RWPE1 (cell line): Measurements from ENCODE around the gene YBEY.

ENCODE experiments used
- CTCF ChIA-PET: fragments of 350-600 bp; sonication (Branson Sonifier 250); formaldehyde crosslinking; extraction: SDS; loops from one replicate; lab custom pipeline; 2021; lab: Yijun Ruan, JAX
- POLR2A ChIA-PET: fragments of 400-600 bp; formaldehyde crosslinking; extraction: SDS; loops from one replicate; lab custom pipeline; 2020; ENCODE audit warnings: antibody characterized with exemption; ENCODE audit not compliant: low non-redundant PET; lab: Yijun Ruan, JAX
- DNase-seq: peaks from one replicate; pipeline ENCODE4 v3.0.0; 2012; ENCODE audit warnings: low spot score
- H3K27ac ChIP-seq: fragments of 450-650 bp; 2 replicates; pipeline ENCODE4 v1.5.1; 2017
- TF ChIP-seq, protein P1 (sequence below): fragments of 450-650 bp; conservative IDR thresholded peaks from 2 replicates; pipeline ENCODE4 v1.5.1; 2017; ENCODE audit warnings: low read depth, mild to moderate bottlenecking

YBEY gene

GRCh38 chr21:46256501-46256994 lies 29.6 kb upstream of the YBEY start:
- CTCF ChIA-PET: no interaction called here

DNA sequence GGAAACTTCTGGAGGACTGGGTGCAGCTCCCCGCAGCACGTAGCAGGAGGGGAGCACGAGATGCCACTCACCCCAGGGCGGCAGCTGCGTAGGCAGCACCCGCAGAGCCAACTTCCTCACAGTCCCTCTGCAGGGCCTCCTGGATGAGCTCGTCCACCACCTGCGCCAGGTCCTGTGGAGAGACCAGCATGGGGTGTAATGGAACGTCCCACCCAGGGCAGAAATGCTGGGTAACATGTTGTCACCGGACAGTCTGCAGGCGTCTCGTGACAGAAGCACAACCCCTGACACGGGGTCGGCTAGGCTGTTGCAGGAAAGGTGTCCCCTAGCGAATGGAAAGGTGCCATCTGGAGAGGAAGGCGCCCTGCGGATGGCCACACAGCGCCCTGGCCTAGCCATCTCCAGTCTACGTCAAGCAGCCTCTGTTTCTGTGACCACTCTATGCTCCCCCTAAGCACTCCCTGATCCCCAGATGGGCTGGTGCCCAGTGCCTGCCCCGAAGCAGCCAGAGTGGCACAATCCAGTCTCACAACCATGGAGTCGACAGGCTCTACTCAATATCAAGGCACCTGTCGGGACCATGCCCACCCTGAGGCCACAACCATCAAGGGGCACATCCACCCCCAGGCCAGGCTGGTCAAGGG lies 22.0 kb upstream of the YBEY start:
- no peak for DNase-seq
- TF ChIP-seq, protein P1, sequence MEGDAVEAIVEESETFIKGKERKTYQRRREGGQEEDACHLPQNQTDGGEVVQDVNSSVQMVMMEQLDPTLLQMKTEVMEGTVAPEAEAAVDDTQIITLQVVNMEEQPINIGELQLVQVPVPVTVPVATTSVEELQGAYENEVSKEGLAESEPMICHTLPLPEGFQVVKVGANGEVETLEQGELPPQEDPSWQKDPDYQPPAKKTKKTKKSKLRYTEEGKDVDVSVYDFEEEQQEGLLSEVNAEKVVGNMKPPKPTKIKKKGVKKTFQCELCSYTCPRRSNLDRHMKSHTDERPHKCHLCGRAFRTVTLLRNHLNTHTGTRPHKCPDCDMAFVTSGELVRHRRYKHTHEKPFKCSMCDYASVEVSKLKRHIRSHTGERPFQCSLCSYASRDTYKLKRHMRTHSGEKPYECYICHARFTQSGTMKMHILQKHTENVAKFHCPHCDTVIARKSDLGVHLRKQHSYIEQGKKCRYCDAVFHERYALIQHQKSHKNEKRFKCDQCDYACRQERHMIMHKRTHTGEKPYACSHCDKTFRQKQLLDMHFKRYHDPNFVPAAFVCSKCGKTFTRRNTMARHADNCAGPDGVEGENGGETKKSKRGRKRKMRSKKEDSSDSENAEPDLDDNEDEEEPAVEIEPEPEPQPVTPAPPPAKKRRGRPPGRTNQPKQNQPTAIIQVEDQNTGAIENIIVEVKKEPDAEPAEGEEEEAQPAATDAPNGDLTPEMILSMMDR: no peak
- ChIA-PET CTCF (interaction anchor here (0.9 kb wide), 1 partner anchor 11 kb away, joined by 3 read pairs; no protein-coding TSS in a partner anchor), POLR2A (no interaction called here)
- H3K27ac ChIP-seq: peak overlapping the region; percentile 34

More at GRCh38 chr21:46256501-46256994, 29.6 kb upstream of the YBEY start:
- H3K27ac ChIP-seq: peak overlapping the region; percentile 3; the same call in 1 of the 2 replicates
- POLR2A ChIA-PET: no interaction called here
- TF ChIP-seq, protein P1: no peak
- DNase-seq: no peak

DNA sequence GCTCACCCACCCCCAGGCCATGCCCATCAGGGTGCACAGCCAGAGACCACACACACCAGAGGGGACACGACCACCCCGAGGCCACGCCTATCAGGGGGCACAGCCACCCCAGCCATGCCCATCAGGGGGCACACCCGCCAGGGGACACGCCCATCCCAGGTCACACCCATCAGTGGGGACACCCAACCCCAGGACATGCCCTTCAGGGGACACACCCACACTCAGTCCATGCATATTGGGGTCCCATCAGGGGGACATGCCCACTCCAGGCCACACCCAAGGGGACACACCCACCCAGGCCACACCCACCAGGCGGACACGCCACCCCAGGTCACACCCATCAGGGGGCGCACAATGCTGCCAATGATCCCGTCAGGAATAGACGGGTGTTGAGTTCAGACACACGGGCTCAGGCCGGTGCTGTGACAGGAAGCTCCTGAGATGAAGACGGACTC lies 21.4 kb upstream of the YBEY start:
- CTCF ChIA-PET: no interaction called here
- DNase-seq: no peak
- POLR2A ChIA-PET: no interaction called here
- TF ChIP-seq, protein P1: no peak
- peak overlapping the region; percentile 34 for H3K27ac ChIP-seq

DNA sequence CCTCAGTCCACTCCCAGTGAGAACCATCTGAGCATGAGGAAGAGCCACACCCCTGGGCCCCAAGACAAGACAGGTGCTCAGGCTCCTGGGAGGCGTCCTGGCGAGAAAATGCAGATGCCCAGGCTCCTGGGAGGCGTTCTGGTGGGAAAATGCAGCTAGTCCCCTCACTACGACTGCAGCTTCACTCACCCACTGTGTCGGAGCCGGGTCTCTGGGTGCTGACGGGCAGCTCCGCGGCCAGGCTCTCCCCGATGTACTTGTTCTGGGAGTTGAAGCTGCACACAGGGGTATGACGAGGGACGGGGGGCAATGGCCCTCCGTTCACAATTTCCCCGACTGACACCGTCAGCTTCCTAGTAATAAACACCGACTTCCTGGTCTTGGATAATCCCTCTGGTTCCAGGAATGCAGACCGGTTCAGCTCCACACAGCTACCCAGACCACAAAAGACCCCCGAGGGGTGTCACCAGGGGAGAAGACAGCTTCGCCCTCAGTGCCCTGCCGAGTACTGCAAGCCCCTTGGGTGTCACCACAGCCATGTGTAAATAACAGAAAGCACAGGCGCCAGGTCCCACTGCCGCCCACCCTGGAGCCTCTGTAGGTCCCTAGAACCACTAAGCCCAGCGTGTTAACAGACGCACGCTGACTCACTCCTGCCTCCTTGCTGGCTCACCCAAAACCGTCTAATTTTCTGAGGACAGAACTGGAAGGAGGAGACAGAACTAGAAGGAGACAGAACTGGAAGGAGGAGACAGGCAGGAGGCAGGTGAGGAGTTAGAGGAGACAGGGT lies 20.2 kb upstream of the YBEY start:
- ChIA-PET POLR2A (no interaction called here), CTCF (interaction anchor here (0.7 kb wide), 1 partner anchor 293 kb away, joined by 3 read pairs; no protein-coding TSS in a partner anchor)

DNA sequence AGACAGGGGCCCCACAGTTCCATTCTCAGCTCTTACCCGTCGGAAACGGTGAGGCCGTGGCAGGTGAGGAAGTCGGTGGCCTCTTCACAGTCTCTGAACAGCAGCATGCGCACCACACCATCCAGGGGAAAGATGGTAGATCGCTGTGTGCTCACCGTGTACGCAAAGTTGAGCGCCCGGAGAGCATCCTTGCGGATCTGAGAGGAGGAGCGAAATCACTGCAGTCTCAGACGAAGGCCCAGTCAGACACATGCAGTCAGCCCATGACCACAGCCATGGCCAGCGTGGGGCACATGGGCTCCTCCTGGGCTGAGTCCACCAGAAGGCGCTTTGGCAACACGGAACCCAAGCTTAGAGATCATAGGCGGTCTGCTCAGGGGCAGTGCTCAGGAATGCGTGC lies 19.2 kb upstream of the YBEY start:
- no peak for DNase-seq
- ChIA-PET POLR2A (no interaction called here), CTCF (no interaction called here)
- H3K27ac ChIP-seq: no peak overlapping the region; the same call in 1 of the 2 replicates
- TF ChIP-seq, protein P1: no peak

More for the DNA sequence above, 20.2 kb upstream of the YBEY start:
- peak overlapping the region; percentile 34 for H3K27ac ChIP-seq
- TF ChIP-seq, protein P1: no peak
- DNase-seq: no peak

GRCh38 chr21:46268371-46268770 lies 17.8 kb upstream of the YBEY start:
- no peak overlapping the region for H3K27ac ChIP-seq
- TF ChIP-seq, protein P1: no peak
- ChIA-PET POLR2A (no interaction called here), CTCF (no interaction called here)
- DNase-seq: no peak
